ENCODE measurements around the gene AAK1.
"Not testable (repeated sequence)": the region's sequence is repeated elsewhere in the genome, so short reads cannot be mapped to it uniquely, and the experiment has no call there.

AAK1 gene

GRCh38 chr2:69567157-69567908 lies 76.2 kb downstream of the AAK1 start:
- DNase-seq: no peak

- no peak for DNase-seq
Observed at GRCh38 chr2:69566669-69567068, 76.9 kb downstream of the AAK1 start.

GRCh38 chr2:69565431-69565839 lies 78.1 kb downstream of the AAK1 start:
- no peak for DNase-seq

GRCh38 chr2:69564604-69565003 lies 78.9 kb downstream of the AAK1 start:
- no peak for DNase-seq

GRCh38 chr2:69563021-69563420 lies 80.5 kb downstream of the AAK1 start:
- DNase-seq: no peak

GRCh38 chr2:69561101-69561500 lies 82.4 kb downstream of the AAK1 start:
- no peak for DNase-seq

GRCh38 chr2:69560147-69560482 lies 83.4 kb downstream of the AAK1 start:
- DNase-seq: no peak

- DNase-seq: no peak
Observed at GRCh38 chr2:69559442-69560146, 83.9 kb downstream of the AAK1 start.

GRCh38 chr2:69556008-69556407 lies 87.5 kb downstream of the AAK1 start:
- DNase-seq: no peak

- DNase-seq: no peak
Observed at GRCh38 chr2:69554981-69555380, 88.6 kb downstream of the AAK1 start.

- DNase-seq: no peak
Observed at GRCh38 chr2:69554568-69554967, 89.0 kb downstream of the AAK1 start.

GRCh38 chr2:69553991-69554390 lies 89.5 kb downstream of the AAK1 start:
- no peak for DNase-seq

- DNase-seq: not testable (repeated sequence)
Observed at GRCh38 chr2:69550511-69550910, 93.0 kb downstream of the AAK1 start.

- no peak for DNase-seq
Observed at GRCh38 chr2:69549421-69549820, 94.1 kb downstream of the AAK1 start.

- no peak for DNase-seq
Observed at GRCh38 chr2:69547984-69548715, 95.4 kb downstream of the AAK1 start.

GRCh38 chr2:69546646-69547045 lies 96.9 kb downstream of the AAK1 start:
- DNase-seq: no peak

GRCh38 chr2:69545477-69545932 lies 98.0 kb downstream of the AAK1 start:
- DNase-seq: no peak

GRCh38 chr2:69544951-69545350 lies 98.6 kb downstream of the AAK1 start:
- no peak for DNase-seq

GRCh38 chr2:69539549-69539908 lies 104.0 kb downstream of the AAK1 start:
- DNase-seq: no peak

- no peak for DNase-seq
Observed at GRCh38 chr2:69538872-69539548, 104.5 kb downstream of the AAK1 start.

GRCh38 chr2:69538249-69538648 lies 105.3 kb downstream of the AAK1 start:
- DNase-seq: no peak

- no peak for DNase-seq
Observed at GRCh38 chr2:69535817-69536241, 107.7 kb downstream of the AAK1 start.

- DNase-seq: no peak
Observed at GRCh38 chr2:69531186-69531585, 112.4 kb downstream of the AAK1 start.

Data from cortex of kidney (tissue), 1 donor.